Measurements from ENCODE around the gene SERPINC1.
"Not testable (repeated sequence)": the region's sequence is repeated elsewhere in the genome, so short reads cannot be mapped to it uniquely, and the experiment has no call there.

DNA sequence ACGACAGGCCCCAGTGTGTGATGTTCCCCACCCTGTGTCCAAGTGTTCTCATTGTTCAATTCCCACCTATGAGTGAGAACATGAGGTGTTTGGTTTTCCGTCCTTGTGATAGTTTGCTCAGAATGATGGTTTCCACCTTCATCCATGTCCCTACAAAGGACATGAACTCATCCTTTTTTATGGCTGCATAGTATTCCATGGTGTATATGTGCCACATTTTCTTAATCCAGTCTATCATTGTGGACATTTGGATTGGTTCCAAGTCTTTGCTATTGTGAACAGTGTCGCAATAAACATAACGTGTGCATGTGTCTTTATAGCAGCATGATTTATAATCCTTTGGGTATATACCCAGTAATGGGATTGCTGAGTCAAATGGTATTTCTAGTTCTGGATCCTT, 36.0 kb downstream of the SERPINC1 start:
- not testable (repeated sequence) for TF ChIP-seq POLR2A (IDR thresholded peaks at IDR 0.05)
- TF ChIP-seq, protein P1, sequence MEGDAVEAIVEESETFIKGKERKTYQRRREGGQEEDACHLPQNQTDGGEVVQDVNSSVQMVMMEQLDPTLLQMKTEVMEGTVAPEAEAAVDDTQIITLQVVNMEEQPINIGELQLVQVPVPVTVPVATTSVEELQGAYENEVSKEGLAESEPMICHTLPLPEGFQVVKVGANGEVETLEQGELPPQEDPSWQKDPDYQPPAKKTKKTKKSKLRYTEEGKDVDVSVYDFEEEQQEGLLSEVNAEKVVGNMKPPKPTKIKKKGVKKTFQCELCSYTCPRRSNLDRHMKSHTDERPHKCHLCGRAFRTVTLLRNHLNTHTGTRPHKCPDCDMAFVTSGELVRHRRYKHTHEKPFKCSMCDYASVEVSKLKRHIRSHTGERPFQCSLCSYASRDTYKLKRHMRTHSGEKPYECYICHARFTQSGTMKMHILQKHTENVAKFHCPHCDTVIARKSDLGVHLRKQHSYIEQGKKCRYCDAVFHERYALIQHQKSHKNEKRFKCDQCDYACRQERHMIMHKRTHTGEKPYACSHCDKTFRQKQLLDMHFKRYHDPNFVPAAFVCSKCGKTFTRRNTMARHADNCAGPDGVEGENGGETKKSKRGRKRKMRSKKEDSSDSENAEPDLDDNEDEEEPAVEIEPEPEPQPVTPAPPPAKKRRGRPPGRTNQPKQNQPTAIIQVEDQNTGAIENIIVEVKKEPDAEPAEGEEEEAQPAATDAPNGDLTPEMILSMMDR (IDR thresholded peaks at IDR 0.05) = not testable (repeated sequence)
